Activated CD8-positive, alpha-beta memory T cell treated with anti-CD3 and anti-CD28 coated beads for 24 hours (primary cell): ENCODE data around the gene ECEL1.

Experiments
- DNase-seq: peaks from one replicate; pipeline ENCODE4 v3.0.0-alpha.2; 2020

Gene ECEL1

GRCh38 chr2:232482301-232483238 lies 5.1 kb downstream of the ECEL1 start:
- no peak for DNase-seq

GRCh38 chr2:232481322-232482140 lies 6.1 kb downstream of the ECEL1 start:
- no peak for DNase-seq

GRCh38 chr2:232480201-232481190 lies 7.1 kb downstream of the ECEL1 start:
- DNase-seq: no peak

GRCh38 chr2:232479341-232480200 lies 8.1 kb downstream of the ECEL1 start:
- no peak for DNase-seq

- DNase-seq: no peak
Observed at GRCh38 chr2:232478571-232479340, 8.9 kb downstream of the ECEL1 start.

GRCh38 chr2:232477751-232478510 lies 9.7 kb downstream of the ECEL1 start:
- no peak for DNase-seq

GRCh38 chr2:232476791-232477190 lies 10.8 kb downstream of the ECEL1 start:
- DNase-seq: no peak

GRCh38 chr2:232476045-232476444 lies 11.6 kb downstream of the ECEL1 start:
- no peak for DNase-seq

GRCh38 chr2:232473467-232473890 lies 14.2 kb downstream of the ECEL1 start:
- DNase-seq: no peak

GRCh38 chr2:232466221-232466620 lies 21.4 kb downstream of the ECEL1 start:
- no peak for DNase-seq

GRCh38 chr2:232465061-232465460 lies 22.6 kb downstream of the ECEL1 start:
- no peak for DNase-seq

GRCh38 chr2:232464544-232464885 lies 23.1 kb downstream of the ECEL1 start:
- DNase-seq: no peak

- no peak for DNase-seq
Observed at GRCh38 chr2:232463701-232464543, 23.7 kb downstream of the ECEL1 start.

- DNase-seq: no peak
Observed at GRCh38 chr2:232460171-232460570, 27.5 kb downstream of the ECEL1 start.

- no peak for DNase-seq
Observed at GRCh38 chr2:232459419-232460035, 28.1 kb downstream of the ECEL1 start.

GRCh38 chr2:232458661-232459418 lies 28.8 kb downstream of the ECEL1 start:
- no peak for DNase-seq

- DNase-seq: no peak
Observed at GRCh38 chr2:232458051-232458660, 29.5 kb downstream of the ECEL1 start.
